Body of pancreas (tissue), 4 donors: ENCODE measurements around the gene SORCS2.

Source experiments
- CTCF ChIP-seq, 7 experiments: fragments of 450-650 bp in 4 of 7; fragments of 200-600 bp in 3 of 7; sonication (generic) in 3 of 7; IDR thresholded peaks; one replicate each; pipeline ENCODE4 v1.5.1; 2016 to 2019; ENCODE audit warnings: antibody characterized with exemption in 7 of 7
- POLR2A ChIP-seq, 3 donors: fragments of 450-650 bp; IDR thresholded peaks; one replicate each; pipeline ENCODE4 v1.6.1; 2016; ENCODE audit warnings: antibody characterized with exemption in 3 of 3, mild to moderate bottlenecking in 2 of 3

GRCh38 chr4:7200801-7201200 lies 8.5 kb downstream of the SORCS2 start:
- TF ChIP-seq CTCF (IDR thresholded peaks at IDR 0.05) (no peak), POLR2A (IDR thresholded peaks at IDR 0.05) (no peak)
